ENCODE measurements around the gene CPN2. TPM values are rescaled to one million over a fixed set of nuclear protein-coding genes. Genes with fewer than 3 reads are reported as not detected.

The CPN2 gene, protein sequence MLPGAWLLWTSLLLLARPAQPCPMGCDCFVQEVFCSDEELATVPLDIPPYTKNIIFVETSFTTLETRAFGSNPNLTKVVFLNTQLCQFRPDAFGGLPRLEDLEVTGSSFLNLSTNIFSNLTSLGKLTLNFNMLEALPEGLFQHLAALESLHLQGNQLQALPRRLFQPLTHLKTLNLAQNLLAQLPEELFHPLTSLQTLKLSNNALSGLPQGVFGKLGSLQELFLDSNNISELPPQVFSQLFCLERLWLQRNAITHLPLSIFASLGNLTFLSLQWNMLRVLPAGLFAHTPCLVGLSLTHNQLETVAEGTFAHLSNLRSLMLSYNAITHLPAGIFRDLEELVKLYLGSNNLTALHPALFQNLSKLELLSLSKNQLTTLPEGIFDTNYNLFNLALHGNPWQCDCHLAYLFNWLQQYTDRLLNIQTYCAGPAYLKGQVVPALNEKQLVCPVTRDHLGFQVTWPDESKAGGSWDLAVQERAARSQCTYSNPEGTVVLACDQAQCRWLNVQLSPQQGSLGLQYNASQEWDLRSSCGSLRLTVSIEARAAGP
- total RNA-seq = not detected

DNA sequence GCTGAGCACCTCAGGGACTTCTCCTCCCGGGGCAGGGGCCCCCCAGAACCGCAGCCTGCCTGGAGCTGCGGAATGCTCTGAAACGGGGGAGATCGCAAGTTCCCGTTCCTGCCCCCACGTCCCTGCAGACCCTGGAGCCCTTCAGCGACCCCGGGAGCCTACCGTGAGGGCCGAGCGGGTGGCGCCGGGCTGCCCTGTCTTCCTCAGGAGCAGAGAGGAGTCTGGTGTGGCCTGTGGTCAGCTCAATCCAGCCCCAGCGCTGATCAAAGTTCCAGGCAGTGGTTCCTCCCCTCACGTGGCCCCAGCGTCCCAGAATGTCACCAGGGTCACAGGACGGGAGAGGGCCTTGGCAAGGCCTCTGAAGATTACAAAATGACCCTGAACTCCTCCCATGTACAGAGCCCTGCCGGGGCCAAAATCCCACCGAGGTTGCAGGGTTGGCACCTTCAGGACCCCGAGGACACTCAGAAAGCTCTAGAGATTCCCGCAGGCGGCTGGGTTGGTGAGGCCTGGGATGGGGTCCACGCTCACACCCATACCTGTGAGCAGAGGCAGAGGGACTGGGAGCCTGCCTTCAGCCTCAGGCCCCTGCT lies at the start of gene CPN2:
Gene CPN2 (minus strand): TSS at position 249 of the 593 bp plus-strand sequence. CDS start 8,626 bp downstream, outside the sequence.
- Mint-ChIP-seq H3K9me3 (no peaks in the 10 kb centered on the region), H3K27me3 (ENCODE audit: low read depth) (no peaks in the 10 kb centered on the region), H3K4me1 (ENCODE audit: low read depth) (no peaks in the 10 kb centered on the region), H3K4me3 (no peak within 1 kb of the TSS), H3K36me3 (ENCODE audit: insufficient read depth in 2 of 2) (no peaks in the 10 kb centered on the region), H3K27ac (no peak within 1 kb of the TSS)
- ATAC-seq (replicated peaks in 1 of 2) = no peak
- DNase-seq = no peak

DNA sequence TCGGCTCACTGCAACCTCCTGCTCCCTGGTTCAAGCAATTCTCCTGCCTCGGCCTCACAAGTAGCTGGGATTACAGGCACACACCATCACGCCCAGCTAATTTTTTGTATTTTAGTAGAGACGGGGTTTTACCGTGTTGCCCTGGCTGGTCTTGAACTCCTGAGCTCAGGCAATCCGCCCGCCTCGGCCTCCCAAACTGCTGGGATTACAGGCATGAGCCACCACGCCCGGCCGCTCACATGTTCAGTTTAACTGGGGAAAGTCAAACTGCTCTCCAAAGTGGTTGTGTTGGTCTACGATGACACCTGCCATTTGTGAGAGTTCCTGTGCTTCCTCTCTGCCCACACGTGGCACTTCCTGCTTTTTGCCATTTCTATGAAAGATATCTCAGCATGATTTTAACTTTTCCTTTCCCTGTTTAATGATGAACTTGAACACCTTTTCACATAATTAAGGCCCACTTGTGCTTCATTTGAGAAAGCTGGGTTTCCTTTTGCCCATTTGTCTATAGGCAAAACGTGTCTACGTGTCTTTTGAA lies 48.8 kb upstream of the CPN2 start:
- H3K4me1 Mint-ChIP-seq (ENCODE audit: low read depth) = peaks cover 51% of the 10 kb centered on the region
- H3K9me3 Mint-ChIP-seq = no peaks in the 10 kb centered on the region
- H3K27me3 Mint-ChIP-seq (ENCODE audit: low read depth) = peaks cover 16% of the 10 kb centered on the region
- no peak for ATAC-seq (replicated peaks in 1 of 2)
- peaks cover 0 to 6% of the 10 kb centered on the region in 2 donors for H3K36me3 Mint-ChIP-seq (ENCODE audit: insufficient read depth in 2 of 2)
- DNase-seq = no peak
- H3K4me3 Mint-ChIP-seq = peak overlapping the region in 1 of 2 donors; percentile 39
- H3K27ac Mint-ChIP-seq = no peak overlapping the region

DNA sequence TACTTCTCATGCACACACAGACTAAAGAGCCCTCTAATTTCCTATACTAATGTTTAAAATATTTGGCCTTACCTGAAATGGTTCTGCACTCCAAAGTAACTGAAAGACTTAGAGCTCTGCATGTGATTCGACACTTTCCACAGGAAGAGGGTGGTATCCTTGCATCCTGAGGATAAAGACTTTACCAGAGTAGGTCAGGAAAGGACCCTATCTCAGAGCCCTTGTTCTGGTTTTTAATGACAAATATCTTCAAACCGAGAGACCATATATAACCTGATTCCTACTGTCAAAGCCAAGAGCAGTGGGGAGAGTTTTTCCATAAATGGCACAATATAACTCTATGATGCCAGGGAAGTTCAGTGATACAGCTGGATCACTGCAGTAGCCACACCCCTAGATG lies 48.0 kb upstream of the CPN2 start, which contains the start of gene GP5:
Gene GP5 (minus strand): TSS at position 101 of the 400 bp plus-strand sequence. CDS start 984 bp downstream, outside the sequence.
- DNase-seq (no peak), ATAC-seq (replicated peaks in 1 of 2) (no peak)
- peaks cover 45% of the 10 kb centered on the region for H3K4me1 Mint-ChIP-seq (ENCODE audit: low read depth)
- H3K27ac Mint-ChIP-seq = peak within 1 kb of the TSS; percentile 4
- H3K4me3 Mint-ChIP-seq = peak within 1 kb of the TSS; percentile 87 to 95
- peaks cover 16% of the 10 kb centered on the region for H3K27me3 Mint-ChIP-seq (ENCODE audit: low read depth)
- peaks cover 0 to 1% of the 10 kb centered on the region in 2 donors for H3K36me3 Mint-ChIP-seq (ENCODE audit: insufficient read depth in 2 of 2)
- H3K9me3 Mint-ChIP-seq = no peaks in the 10 kb centered on the region

DNA sequence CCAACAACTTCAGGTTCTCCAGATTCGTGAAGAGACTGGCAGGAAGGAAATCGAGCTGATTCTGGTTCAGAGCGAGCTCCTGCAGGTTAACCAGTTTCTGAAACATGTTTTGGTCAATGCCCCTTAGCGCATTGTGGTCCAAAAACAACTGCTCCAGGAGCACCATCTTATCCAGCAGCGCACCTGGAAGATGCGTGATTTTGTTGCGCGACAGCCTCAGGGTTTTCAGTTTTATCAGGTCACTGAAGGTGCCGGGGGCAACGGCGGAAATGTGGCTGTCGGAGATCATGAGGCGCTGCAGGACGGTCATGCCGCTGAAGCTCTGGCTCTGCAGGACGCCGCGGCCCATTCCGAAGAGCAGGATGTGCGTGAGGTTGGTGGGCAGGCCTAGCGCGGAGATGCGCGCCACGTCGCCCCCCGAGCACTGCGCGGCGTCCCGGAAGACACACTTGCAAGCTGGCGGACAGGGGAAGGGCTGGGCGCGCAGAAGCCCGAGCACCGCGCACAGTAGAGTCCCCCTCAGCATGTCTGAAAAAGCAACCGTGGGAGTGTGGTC lies 46.7 kb upstream of the CPN2 start:
- peak; percentile 31 to 46 for ATAC-seq (replicated peaks in 1 of 2)
- H3K27ac Mint-ChIP-seq = peak overlapping the region; percentile 4
- peak overlapping the region; percentile 87 to 95 for H3K4me3 Mint-ChIP-seq
- peaks cover 45% of the 10 kb centered on the region for H3K4me1 Mint-ChIP-seq (ENCODE audit: low read depth)
- H3K27me3 Mint-ChIP-seq (ENCODE audit: low read depth) = peaks cover 16% of the 10 kb centered on the region
- no peaks in the 10 kb centered on the region for H3K9me3 Mint-ChIP-seq
- peak; percentile 48 to 57 for DNase-seq
- H3K36me3 Mint-ChIP-seq (ENCODE audit: insufficient read depth in 2 of 2) = peaks cover 0 to 1% of the 10 kb centered on the region in 2 donors

DNA sequence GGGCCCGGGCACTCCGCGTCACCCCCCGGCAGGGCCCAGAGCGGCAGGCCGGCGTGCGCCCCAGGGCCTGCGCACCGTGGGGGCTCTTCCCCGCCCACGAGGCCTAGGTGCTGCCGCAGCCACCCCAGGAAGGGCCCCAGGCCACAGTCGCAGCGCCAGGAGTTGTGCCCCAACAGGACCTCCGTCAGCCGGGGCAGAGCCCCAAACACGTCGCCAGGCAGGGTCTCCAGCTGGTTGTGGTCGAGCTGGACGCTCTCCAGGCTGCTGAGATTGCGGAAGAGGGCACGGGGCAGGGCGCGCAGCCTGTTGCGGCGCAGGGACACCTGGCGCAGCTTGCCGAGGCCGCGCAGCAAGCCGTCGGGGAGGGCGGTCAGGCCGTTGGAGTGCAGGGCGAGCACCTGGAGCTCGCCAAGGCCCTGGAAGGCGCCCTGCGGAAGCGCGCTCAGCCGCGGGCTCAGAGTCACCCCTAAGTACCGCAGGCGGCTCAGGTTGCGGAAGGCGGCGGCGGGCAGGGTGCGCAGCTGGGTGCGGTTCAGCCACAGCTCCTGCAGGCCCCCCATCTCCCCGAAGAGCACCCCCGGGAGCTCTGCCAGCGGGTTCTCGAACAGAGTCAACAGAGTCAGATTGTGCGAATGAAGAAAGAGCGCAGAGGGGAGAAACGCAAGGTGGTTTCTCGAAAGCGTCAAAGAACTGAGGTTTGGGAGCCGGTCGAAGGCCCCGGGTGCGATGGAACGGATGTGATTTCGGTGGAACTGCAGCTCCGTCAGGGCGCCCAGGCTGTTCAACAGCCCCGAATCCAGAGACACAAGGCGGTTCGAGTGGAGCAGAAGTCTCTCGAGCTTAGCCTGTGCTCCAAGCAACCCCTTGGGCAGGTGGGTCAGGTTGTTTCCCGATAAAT lies 46.0 kb upstream of the CPN2 start:
- peak; percentile 49 to 59 for DNase-seq
- Mint-ChIP-seq H3K36me3 (ENCODE audit: insufficient read depth in 2 of 2) (no peaks in the 10 kb centered on the region), H3K9me3 (no peaks in the 10 kb centered on the region), H3K4me3 (peak overlapping the region; percentile 87 to 95), H3K4me1 (ENCODE audit: low read depth) (peaks cover 45% of the 10 kb centered on the region), H3K27me3 (ENCODE audit: low read depth) (peaks cover 16% of the 10 kb centered on the region), H3K27ac (peak overlapping the region; percentile 88)
- peak; percentile 61 to 62 for ATAC-seq (replicated peaks in 1 of 2)

DNA sequence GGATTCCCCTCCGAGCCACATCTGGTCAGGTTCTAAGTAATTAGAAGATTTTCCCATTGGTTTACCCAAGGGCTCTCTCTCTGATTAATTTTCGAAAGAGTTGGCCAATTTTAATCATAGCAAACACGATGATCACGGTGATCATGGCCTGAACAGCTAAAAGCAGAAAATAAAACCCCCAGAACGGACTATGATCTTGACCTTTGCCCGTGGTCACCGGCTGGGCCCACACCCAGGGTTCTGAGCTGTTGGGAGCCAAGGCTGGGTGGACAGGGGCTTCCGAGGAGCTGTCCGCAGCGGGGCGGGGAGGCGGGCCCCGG lies 45.4 kb upstream of the CPN2 start:
- peaks cover 16% of the 10 kb centered on the region for H3K27me3 Mint-ChIP-seq (ENCODE audit: low read depth)
- DNase-seq (no peak), ATAC-seq (replicated peaks in 1 of 2) (no peak)
- H3K9me3 Mint-ChIP-seq = no peaks in the 10 kb centered on the region
- peak overlapping the region; percentile 44 for H3K27ac Mint-ChIP-seq
- H3K36me3 Mint-ChIP-seq (ENCODE audit: insufficient read depth in 2 of 2) = no peaks in the 10 kb centered on the region
- H3K4me1 Mint-ChIP-seq (ENCODE audit: low read depth) = peaks cover 45% of the 10 kb centered on the region
- H3K4me3 Mint-ChIP-seq = peak overlapping the region; percentile 87 to 95

DNA sequence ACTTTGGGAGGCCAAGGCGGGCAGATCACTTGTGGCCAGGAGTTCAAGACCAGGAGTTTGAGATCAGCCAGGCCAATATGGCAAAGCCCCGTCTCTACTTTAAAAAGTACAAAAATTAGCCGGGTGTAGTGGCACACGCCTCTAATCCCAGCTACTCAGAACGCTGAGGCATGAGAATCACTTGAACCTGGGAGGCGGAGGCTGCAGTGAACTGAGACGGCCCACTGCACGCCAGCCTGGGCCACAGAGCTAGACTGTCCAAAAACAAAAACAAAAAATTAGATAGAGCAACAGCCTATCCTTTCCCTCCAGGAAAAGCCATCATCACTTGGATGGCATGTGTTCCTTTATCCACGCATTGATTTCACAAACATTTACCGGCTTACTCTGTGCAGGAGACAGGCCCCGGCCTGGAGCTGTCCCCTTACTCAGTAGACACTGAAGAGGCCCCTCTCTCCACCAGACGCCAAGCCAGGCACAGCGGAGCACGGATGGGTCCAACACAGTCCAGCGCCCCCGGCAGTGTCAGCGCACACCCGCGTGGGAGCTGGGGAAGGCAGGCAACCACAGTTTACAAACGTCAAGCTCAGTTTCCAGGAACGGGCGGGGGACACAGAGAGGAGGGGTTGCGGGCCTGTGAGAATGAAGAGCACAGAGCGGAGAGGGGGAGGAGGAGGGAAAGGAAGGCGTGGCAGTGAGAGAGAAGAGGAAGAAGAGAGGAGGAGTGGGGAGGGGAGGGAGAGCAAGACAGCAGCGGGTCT lies 44.8 kb upstream of the CPN2 start:
- Mint-ChIP-seq H3K4me3 (peak overlapping the region; percentile 87 to 95), H3K4me1 (ENCODE audit: low read depth) (peaks cover 45% of the 10 kb centered on the region), H3K9me3 (peaks cover 0 to 2% of the 10 kb centered on the region in 2 donors), H3K36me3 (ENCODE audit: insufficient read depth in 2 of 2) (peaks cover 0 to 1% of the 10 kb centered on the region in 2 donors), H3K27ac (peak overlapping the region; percentile 44), H3K27me3 (ENCODE audit: low read depth) (peaks cover 16% of the 10 kb centered on the region)
- DNase-seq = peak; percentile 62 to 70
- ATAC-seq (replicated peaks in 1 of 2) = peak; percentile 62 to 66

DNA sequence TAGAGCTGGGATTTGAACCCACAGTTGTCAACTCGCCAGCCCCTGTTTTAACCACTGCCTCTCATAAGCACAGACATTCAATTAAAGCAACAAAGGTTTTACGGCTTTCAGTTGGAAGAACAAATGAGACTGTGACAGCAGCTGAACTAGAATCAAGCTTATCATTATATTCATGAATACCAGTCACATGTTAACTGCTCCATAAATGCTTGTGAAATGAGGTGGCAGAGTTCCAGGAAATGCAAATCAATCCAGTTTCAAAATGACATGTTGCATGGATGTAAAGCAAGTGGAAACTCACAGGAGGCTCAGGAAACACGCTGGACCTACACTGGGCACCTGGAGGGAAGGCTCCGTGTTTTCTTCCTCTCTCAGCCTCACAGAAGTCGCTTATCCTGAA lies 44.1 kb upstream of the CPN2 start:
- Mint-ChIP-seq H3K9me3 (peaks cover 1 to 7% of the 10 kb centered on the region in 2 donors), H3K36me3 (ENCODE audit: insufficient read depth in 2 of 2) (peaks cover 3 to 8% of the 10 kb centered on the region in 2 donors), H3K4me3 (peak overlapping the region; percentile 87 to 95), H3K27me3 (ENCODE audit: low read depth) (peaks cover 16% of the 10 kb centered on the region), H3K4me1 (ENCODE audit: low read depth) (peaks cover 43% of the 10 kb centered on the region), H3K27ac (no peak overlapping the region)
- ATAC-seq (replicated peaks in 1 of 2) = no peak
- DNase-seq = no peak

DNA sequence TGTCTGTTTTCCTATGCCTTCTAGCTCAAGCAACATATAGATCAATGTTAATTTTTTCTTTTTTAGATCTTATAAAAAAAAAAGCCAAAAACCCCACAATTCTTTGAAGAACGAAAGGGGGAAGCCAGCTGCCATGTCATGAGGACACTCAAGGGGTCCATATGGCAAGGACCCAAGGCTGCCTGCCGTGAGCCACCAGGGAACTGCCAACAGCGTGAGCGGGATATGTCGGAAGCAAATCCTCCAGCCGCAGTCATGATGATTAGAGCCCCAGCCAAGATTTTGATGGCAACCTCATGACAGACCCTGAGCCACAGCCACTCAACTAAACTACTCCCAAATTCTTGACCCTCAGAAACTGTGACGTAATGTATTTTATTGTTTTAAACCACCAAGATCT lies 41.4 kb upstream of the CPN2 start:
- no peak for ATAC-seq (replicated peaks in 1 of 2)
- no peak overlapping the region for H3K4me3 Mint-ChIP-seq
- H3K4me1 Mint-ChIP-seq (ENCODE audit: low read depth) = peaks cover 22% of the 10 kb centered on the region
- H3K27me3 Mint-ChIP-seq (ENCODE audit: low read depth) = peaks cover 3% of the 10 kb centered on the region
- H3K9me3 Mint-ChIP-seq = peaks cover 1 to 10% of the 10 kb centered on the region in 2 donors
- H3K27ac Mint-ChIP-seq = no peak overlapping the region
- no peak for DNase-seq
- peaks cover 3 to 15% of the 10 kb centered on the region in 2 donors for H3K36me3 Mint-ChIP-seq (ENCODE audit: insufficient read depth in 2 of 2)

DNA sequence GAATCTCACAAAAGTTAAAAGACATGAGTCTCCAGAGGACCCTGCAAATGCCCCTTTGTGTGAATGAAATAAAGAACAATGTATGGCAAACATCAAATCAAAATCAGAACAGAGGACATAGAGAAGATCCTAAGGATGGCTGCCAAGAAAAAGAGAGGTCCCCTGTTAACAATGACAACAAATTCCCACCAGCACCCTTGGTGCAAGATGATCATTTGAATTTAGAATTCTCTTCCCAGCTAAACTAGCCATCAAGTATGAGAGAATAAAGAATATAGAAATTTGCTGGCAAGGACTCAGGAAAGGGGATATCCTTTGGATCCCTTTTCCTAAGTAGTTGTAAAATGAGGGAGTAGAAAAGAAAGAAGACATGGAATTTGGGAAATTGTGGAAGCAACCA lies 39.7 kb upstream of the CPN2 start:
- Mint-ChIP-seq H3K27ac (no peak overlapping the region), H3K4me1 (ENCODE audit: low read depth) (peaks cover 7% of the 10 kb centered on the region), H3K4me3 (no peak overlapping the region), H3K36me3 (ENCODE audit: insufficient read depth in 2 of 2) (peaks cover 3 to 15% of the 10 kb centered on the region in 2 donors), H3K27me3 (ENCODE audit: low read depth) (no peaks in the 10 kb centered on the region), H3K9me3 (peaks cover 1 to 10% of the 10 kb centered on the region in 2 donors)
- no peak for ATAC-seq (replicated peaks in 1 of 2)
- DNase-seq = no peak

DNA sequence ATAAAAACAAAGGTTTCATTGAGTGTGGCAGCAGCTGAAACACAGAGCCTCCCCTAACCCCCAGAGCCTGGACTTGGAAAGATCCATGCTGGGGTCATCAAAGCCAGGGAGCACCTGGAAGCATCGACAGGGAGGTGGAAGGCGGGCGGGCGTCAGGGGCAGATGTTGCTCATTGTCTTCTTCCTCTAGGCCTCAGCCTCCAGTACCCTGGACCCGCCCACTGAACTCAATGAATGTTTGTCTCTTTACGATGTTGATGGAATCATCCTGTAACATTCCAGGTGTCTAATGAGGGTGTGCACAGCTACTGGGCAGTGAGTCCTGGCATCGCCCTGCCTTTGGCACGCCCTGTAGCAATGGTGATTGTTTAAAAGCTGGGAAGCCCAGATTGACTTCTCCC lies 38.1 kb upstream of the CPN2 start:
- Mint-ChIP-seq H3K4me1 (ENCODE audit: low read depth) (no peaks in the 10 kb centered on the region), H3K36me3 (ENCODE audit: insufficient read depth in 2 of 2) (peaks cover 3 to 15% of the 10 kb centered on the region in 2 donors), H3K27ac (no peak overlapping the region), H3K4me3 (no peak overlapping the region), H3K27me3 (ENCODE audit: low read depth) (no peaks in the 10 kb centered on the region), H3K9me3 (peaks cover 1 to 10% of the 10 kb centered on the region in 2 donors)
- DNase-seq (no peak), ATAC-seq (replicated peaks in 1 of 2) (no peak)
